Measurements from ENCODE around the gene PPFIBP1.

DNA sequence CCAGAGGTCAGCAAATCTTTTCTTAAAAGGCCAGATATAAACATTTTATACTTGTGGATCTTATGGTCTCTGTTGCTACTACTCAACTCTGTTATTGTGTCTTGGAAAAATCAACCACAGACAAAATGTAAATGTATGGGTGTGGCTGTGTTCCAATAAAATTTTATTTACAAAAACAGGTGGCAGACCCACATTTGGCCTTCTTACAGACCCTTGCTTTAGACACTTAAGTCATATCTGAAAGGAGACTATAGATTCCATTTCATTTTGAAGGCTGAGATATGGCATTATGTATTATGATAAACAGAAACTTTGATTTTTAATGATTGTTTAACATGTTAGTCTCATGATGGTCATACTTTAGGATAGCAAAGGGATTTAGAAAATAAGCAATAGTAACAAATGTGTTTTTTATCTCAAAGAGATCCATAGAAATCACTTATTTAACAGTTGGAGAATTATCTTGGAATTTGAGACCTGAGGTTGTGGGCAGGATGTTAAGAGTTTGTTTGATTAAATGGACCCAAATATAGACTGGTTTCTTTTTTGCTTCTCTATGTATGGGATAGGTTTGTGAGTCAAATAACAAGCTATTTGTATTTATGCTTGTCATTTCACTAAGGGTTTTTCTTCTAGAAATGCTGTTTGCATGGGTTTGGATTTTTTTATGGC, 51.2 kb downstream of the PPFIBP1 start:
- TF ChIP-seq POLR2AphosphoS5 (IDR thresholded peaks at IDR 0.05; ENCODE audit: low read depth, low read length) (no peak), POLR2A (IDR thresholded peaks at IDR 0.05; ENCODE audit: low read depth, low read length) (no peak), TAF1 (IDR thresholded peaks at IDR 0.05; ENCODE audit: borderline replicate concordance, low read depth, low read length) (no peak)

Measured in GM12892 (cell line).